Tibial nerve (tissue), 4 donors: ENCODE results near the gene ZNF577. TPM values are rescaled to one million over a fixed set of nuclear protein-coding genes. Genes with fewer than 3 reads are reported as not detected.

Source experiments
- DNase-seq, 2 donors: peaks; one replicate each; pipeline ENCODE4 v3.0.0-alpha.2; 2019; ENCODE audit warnings: low spot score in 2 of 2
- H3K27ac ChIP-seq, 4 donors: fragments of 200-600 bp; sonication (generic) in 3 of 4; one replicate each; pipeline ENCODE4 v1.5.1; 2017 to 2019; ENCODE audit warnings: mild to moderate bottlenecking in 1 of 4
- H3K27me3 ChIP-seq, 2 donors: fragments of 200-600 bp; sonication (generic) in 1 of 2; one replicate each; pipeline versions ENCODE4 v1.5.1 to v1.6.0; 2017 to 2019
- H3K36me3 ChIP-seq, 3 donors: fragments of 200-600 bp; sonication (generic); one replicate each; pipeline ENCODE4 v1.5.1; 2018 to 2019
- H3K4me1 ChIP-seq, 4 donors: fragments of 200-600 bp; sonication (generic) in 3 of 4; one replicate each; pipeline ENCODE4 v1.5.1; 2017 to 2019
- H3K4me3 ChIP-seq, 4 donors: fragments of 200-600 bp; sonication (generic) in 3 of 4; one replicate each; pipeline ENCODE4 v1.5.1; 2017 to 2019; ENCODE audit warnings: mild to moderate bottlenecking in 1 of 4, moderate library complexity in 1 of 4
- H3K9me3 ChIP-seq, 4 donors: fragments of 200-600 bp; sonication (generic) in 3 of 4; one replicate each; pipeline ENCODE4 v1.5.1; 2017 to 2019
- CTCF ChIP-seq, 5 experiments: fragments of 200-600 bp in 3 of 5; fragments of 450-650 bp in 2 of 5; sonication (generic) in 3 of 5; IDR thresholded peaks; one replicate each; pipeline ENCODE4 v1.5.1; 2016 to 2019; ENCODE audit warnings: antibody characterized with exemption in 5 of 5, mild to moderate bottlenecking in 3 of 5, moderate library complexity in 2 of 5
- EP300 ChIP-seq, 2 donors: sonication (generic); formaldehyde crosslinking; IDR thresholded peaks; one replicate each; pipeline ENCODE4 v1.6.1; 2017; ENCODE audit warnings: antibody characterized with exemption in 2 of 2, mild to moderate bottlenecking in 1 of 2
- POLR2A ChIP-seq, 2 donors: fragments of 450-650 bp; IDR thresholded peaks; one replicate each; pipeline ENCODE4 v1.6.1; 2017; ENCODE audit warnings: antibody characterized with exemption in 2 of 2, mild to moderate bottlenecking in 2 of 2, moderate library complexity in 2 of 2
- WGBS, 2 donors: methylation state at CpG; one replicate each; pipeline ENCODE4 v1.1.5; 2018; 5-methylcytosine and 5-hydroxymethylcytosine counted together
- total RNA-seq, 4 donors: library from RNA; depleted of rRNA; stranded (reverse); fragments of >200 nt; gene quantifications; one replicate each; pipeline ENCODE4 v1.1.0, GENCODE V29; 2016

The ZNF577 gene
- 10 to 100 TPM; 14.5 to 27.6 (median 21.2) TPM for total RNA-seq

GRCh38 chr19:51887522-51888498, at the start of gene ZNF577:
Gene ZNF577 (minus strand): TSS chr19:51887951. CDS start chr19:51880382, 7,569 bp downstream.
- TF ChIP-seq POLR2A (IDR thresholded peaks at IDR 0.05) (peak in 1 of 2 donors; percentile 30), CTCF (IDR thresholded peaks at IDR 0.05) (peak in 1 of 5 experiments; percentile 28), EP300 (IDR thresholded peaks at IDR 0.05) (peak; percentile 75 to 95)
- no peaks in the 10 kb centered on the region for H3K27me3 ChIP-seq
- DNase-seq: peak; percentile 75 to 82
- H3K27ac ChIP-seq: peak within 1 kb of the TSS; percentile 71 to 88 (median 78)
- WGBS, 2 donors: 1 to 3% methylated on average over 44 to 45 of the region's 56 CpGs
- H3K4me3 ChIP-seq: peak within 1 kb of the TSS; percentile 64 to 78 (median 78)
- peaks cover 0 to 76% (median 43%) of the 10 kb centered on the region in 4 donors for H3K9me3 ChIP-seq
- H3K4me1 ChIP-seq: peaks cover 0 to 17% (median 0%) of the 10 kb centered on the region in 4 donors
- H3K36me3 ChIP-seq: peaks cover 5 to 71% (median 28%) of the 10 kb centered on the region in 3 donors

GRCh38 chr19:51931921-51932320, 44.2 kb upstream of the ZNF577 start:
- DNase-seq: no peak
- Histone ChIP-seq H3K27me3 (no peaks in the 10 kb centered on the region), H3K27ac (no peak overlapping the region), H3K36me3 (peaks cover 6 to 77% (median 59%) of the 10 kb centered on the region in 3 donors), H3K9me3 (peaks cover 0 to 69% (median 16%) of the 10 kb centered on the region in 4 donors), H3K4me3 (no peak overlapping the region), H3K4me1 (peaks cover 0 to 11% (median 3%) of the 10 kb centered on the region in 4 donors)
- TF ChIP-seq POLR2A (IDR thresholded peaks at IDR 0.05) (no peak), CTCF (IDR thresholded peaks at IDR 0.05) (no peak), EP300 (IDR thresholded peaks at IDR 0.05) (no peak)
- 86 to 93% methylated on average over 8 of the region's 8 CpGs for WGBS, 2 donors

GRCh38 chr19:51927859-51928258, 40.1 kb upstream of the ZNF577 start:
- WGBS, 2 donors: 33 to 40% methylated on average over 13 of the region's 13 CpGs
- peak overlapping the region; percentile 45 to 88 (median 74) for H3K4me3 ChIP-seq
- peaks cover 0 to 15% (median 3%) of the 10 kb centered on the region in 4 donors for H3K4me1 ChIP-seq
- peaks cover 0 to 44% (median 2%) of the 10 kb centered on the region in 4 donors for H3K9me3 ChIP-seq
- H3K27me3 ChIP-seq: no peaks in the 10 kb centered on the region
- DNase-seq: no peak
- peak overlapping the region in 3 of 4 donors; percentile 80 to 86 (median 83) for H3K27ac ChIP-seq
- peaks cover 0 to 36% (median 21%) of the 10 kb centered on the region in 3 donors for H3K36me3 ChIP-seq
- no peak for TF ChIP-seq POLR2A (IDR thresholded peaks at IDR 0.05)
- TF ChIP-seq EP300 (IDR thresholded peaks at IDR 0.05): no peak
- TF ChIP-seq CTCF (IDR thresholded peaks at IDR 0.05): no peak

GRCh38 chr19:51926784-51927741, 39.3 kb upstream of the ZNF577 start, which contains the start of gene ZNF613:
Gene ZNF613 (plus strand): TSS chr19:51927472. CDS start chr19:51936221, 8,749 bp downstream.
- TF ChIP-seq CTCF (IDR thresholded peaks at IDR 0.05) (no peak), EP300 (IDR thresholded peaks at IDR 0.05) (peak in 1 of 2 donors; percentile 74)
- Histone ChIP-seq H3K9me3 (peaks cover 0 to 44% (median 6%) of the 10 kb centered on the region in 4 donors), H3K27ac (peak within 1 kb of the TSS; percentile 74 to 86 (median 82)), H3K4me1 (peaks cover 0 to 15% (median 3%) of the 10 kb centered on the region in 4 donors), H3K27me3 (no peaks in the 10 kb centered on the region), H3K36me3 (peaks cover 0 to 33% (median 17%) of the 10 kb centered on the region in 3 donors), H3K4me3 (peak within 1 kb of the TSS; percentile 45 to 88 (median 74))
- 0 to 1% methylated on average over 52 of the region's 52 CpGs for WGBS, 2 donors
- peak; percentile 48 to 83 for DNase-seq
